ENCODE measurements around the gene CRISPLD2. TPM values are rescaled to one million over a fixed set of nuclear protein-coding genes. Genes with fewer than 3 reads are reported as not detected.
A peak's percentile ranks its signal among the peaks of the same experiment; 100 is the strongest.

Gene CRISPLD2
- total and polyA plus RNA-seq, 7 experiments from 2014 or later = 0.38 to 14.4 (median 0.82) TPM

DNA sequence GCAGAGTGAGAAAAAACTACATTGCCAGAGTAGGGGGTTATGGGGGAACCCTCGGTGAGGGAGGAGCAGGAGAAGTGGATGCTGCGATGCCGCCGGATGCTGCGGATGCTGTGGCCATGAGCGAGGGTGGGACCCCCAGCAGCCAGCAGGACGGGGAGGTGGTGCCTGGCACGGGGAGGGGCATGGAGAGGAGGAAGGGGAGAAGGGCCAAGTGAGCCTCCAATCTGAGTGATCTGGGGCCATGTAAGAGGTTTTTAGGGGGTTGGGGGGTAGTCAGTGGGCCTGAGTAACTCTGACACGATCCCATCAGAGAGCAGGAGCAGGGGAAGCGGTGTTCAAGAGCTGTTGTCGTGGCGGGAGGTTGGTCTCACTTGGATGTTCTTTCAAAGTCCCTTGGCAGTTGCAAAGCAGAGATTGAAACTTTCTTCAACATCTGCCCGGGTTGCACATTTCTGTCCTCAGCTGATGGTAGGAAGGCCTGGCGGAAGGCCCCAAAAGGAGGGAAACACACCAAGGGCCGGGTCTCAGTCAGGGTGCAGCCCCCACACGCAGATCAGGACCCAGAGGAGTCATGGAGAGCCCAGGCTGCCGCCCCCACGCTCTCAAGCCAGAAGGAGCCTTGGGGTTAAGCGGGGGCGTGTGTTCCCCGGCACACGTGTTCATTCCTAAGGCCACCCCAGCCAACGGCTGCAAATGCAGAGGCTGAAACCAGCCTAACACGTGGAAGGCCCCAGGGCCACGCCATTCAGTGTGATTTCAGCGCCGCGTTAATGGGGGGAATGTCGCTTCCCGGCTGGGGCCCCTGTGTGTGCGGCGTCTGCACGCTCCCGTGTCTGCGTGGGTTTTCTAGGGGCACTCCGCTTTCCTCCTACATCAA lies 109.9 kb downstream of the CRISPLD2 start:
- peaks cover 0 to 4% (median 0%) of the 10 kb centered on the region in 7 donors for H3K4me1 Mint-ChIP-seq
- intact Hi-C loops (cut with micrococcal nuclease) = no loop called here
- no peaks in the 10 kb centered on the region for H3K36me3 ChIP-seq (ENCODE audit: control insufficient read depth in 2 of 3, insufficient read depth in 3 of 3, low read length in 3 of 3)
- H3K4me1 ChIP-seq (ENCODE audit: control insufficient read depth in 2 of 2, insufficient read depth in 2 of 2, low read length in 2 of 2) = no peaks in the 10 kb centered on the region
- POLR2A ChIA-PET = interaction anchor here (0.6 kb wide), 1 partner anchor 37 kb away, joined by 3 read pairs; no protein-coding TSS in a partner anchor
- H3K27me3 Mint-ChIP-seq = no peaks in the 10 kb centered on the region
- no peak for ATAC-seq
- no peaks in the 10 kb centered on the region for H3K27me3 ChIP-seq (ENCODE audit: control insufficient read depth in 2 of 2, insufficient read depth in 2 of 2, low read length in 2 of 2)
- no peaks in the 10 kb centered on the region for H3K36me3 Mint-ChIP-seq
- H3K4me3 ChIP-seq (ENCODE audit: low read length) = no peak overlapping the region
- peak overlapping the region in 1 of 9 donors; percentile 81 for H3K27ac Mint-ChIP-seq
- peaks cover 0 to 5% (median 0%) of the 10 kb centered on the region in 3 experiments for H3K9me3 ChIP-seq (ENCODE audit: control insufficient read depth in 2 of 3, low read length in 3 of 3)
- peaks cover 0 to 1% (median 0%) of the 10 kb centered on the region in 11 donors for H3K9me3 Mint-ChIP-seq
- DNase-seq = no peak
- no peak overlapping the region for H3K4me3 Mint-ChIP-seq
- H3K27ac ChIP-seq (ENCODE audit: low read depth, low read length) = no peak overlapping the region
- CTCF ChIA-PET = interaction anchor here (1.3 kb wide), 1 partner anchor 23 kb away, joined by 3 read pairs; no protein-coding TSS in a partner anchor

GRCh38 chr16:84930298-84931106 lies 110.7 kb downstream of the CRISPLD2 start:
- Histone ChIP-seq H3K36me3 (ENCODE audit: control insufficient read depth in 2 of 3, insufficient read depth in 3 of 3, low read length in 3 of 3) (no peaks in the 10 kb centered on the region), H3K27me3 (ENCODE audit: control insufficient read depth in 2 of 2, insufficient read depth in 2 of 2, low read length in 2 of 2) (no peaks in the 10 kb centered on the region), H3K27ac (ENCODE audit: low read depth, low read length) (no peak overlapping the region), H3K4me1 (ENCODE audit: control insufficient read depth in 2 of 2, insufficient read depth in 2 of 2, low read length in 2 of 2) (no peaks in the 10 kb centered on the region), H3K9me3 (ENCODE audit: control insufficient read depth in 2 of 3, low read length in 3 of 3) (peaks cover 0 to 5% (median 0%) of the 10 kb centered on the region in 3 experiments), H3K4me3 (ENCODE audit: low read length) (no peak overlapping the region)
- peaks cover 0 to 4% (median 0%) of the 10 kb centered on the region in 7 donors for H3K4me1 Mint-ChIP-seq
- DNase-seq (peak in 1 of 9 donors; percentile 35), ATAC-seq (peak; percentile 51)
- H3K27ac Mint-ChIP-seq = peak overlapping the region in 1 of 9 donors; percentile 81
- no peaks in the 10 kb centered on the region for H3K27me3 Mint-ChIP-seq
- ChIA-PET CTCF (no interaction called here), POLR2A (no interaction called here)
- intact Hi-C loops (cut with micrococcal nuclease) = no loop called here
- peaks cover 0 to 1% (median 0%) of the 10 kb centered on the region in 11 donors for H3K9me3 Mint-ChIP-seq
- no peak overlapping the region for H3K4me3 Mint-ChIP-seq
- no peaks in the 10 kb centered on the region for H3K36me3 Mint-ChIP-seq

GRCh38 chr16:84931107-84931494 lies 111.3 kb downstream of the CRISPLD2 start:
- H3K36me3 Mint-ChIP-seq = no peaks in the 10 kb centered on the region

GRCh38 chr16:84931506-84931905 lies 111.7 kb downstream of the CRISPLD2 start:
- no peaks in the 10 kb centered on the region for H3K36me3 Mint-ChIP-seq
- intact Hi-C loops (cut with micrococcal nuclease) = no loop called here
- CTCF ChIA-PET = no interaction called here

More at GRCh38 chr16:84931107-84931494, 111.3 kb downstream of the CRISPLD2 start:
- Histone ChIP-seq H3K27me3 (ENCODE audit: control insufficient read depth in 2 of 2, insufficient read depth in 2 of 2, low read length in 2 of 2) (no peaks in the 10 kb centered on the region), H3K36me3 (ENCODE audit: control insufficient read depth in 2 of 3, insufficient read depth in 3 of 3, low read length in 3 of 3) (no peaks in the 10 kb centered on the region), H3K9me3 (ENCODE audit: control insufficient read depth in 2 of 3, low read length in 3 of 3) (peaks cover 0 to 5% (median 0%) of the 10 kb centered on the region in 3 experiments), H3K27ac (ENCODE audit: low read depth, low read length) (no peak overlapping the region), H3K4me1 (ENCODE audit: control insufficient read depth in 2 of 2, insufficient read depth in 2 of 2, low read length in 2 of 2) (no peaks in the 10 kb centered on the region), H3K4me3 (ENCODE audit: low read length) (no peak overlapping the region)
- H3K27me3 Mint-ChIP-seq = no peaks in the 10 kb centered on the region
- intact Hi-C loops (cut with micrococcal nuclease) = no loop called here
- DNase-seq (no peak), ATAC-seq (no peak)
- H3K4me1 Mint-ChIP-seq = peaks cover 0 to 4% (median 0%) of the 10 kb centered on the region in 7 donors
- H3K4me3 Mint-ChIP-seq = no peak overlapping the region
- H3K9me3 Mint-ChIP-seq = peaks cover 0 to 1% (median 0%) of the 10 kb centered on the region in 11 donors
- CTCF ChIA-PET = no interaction called here
- no peak overlapping the region for H3K27ac Mint-ChIP-seq
- POLR2A ChIA-PET = no interaction called here

DNA sequence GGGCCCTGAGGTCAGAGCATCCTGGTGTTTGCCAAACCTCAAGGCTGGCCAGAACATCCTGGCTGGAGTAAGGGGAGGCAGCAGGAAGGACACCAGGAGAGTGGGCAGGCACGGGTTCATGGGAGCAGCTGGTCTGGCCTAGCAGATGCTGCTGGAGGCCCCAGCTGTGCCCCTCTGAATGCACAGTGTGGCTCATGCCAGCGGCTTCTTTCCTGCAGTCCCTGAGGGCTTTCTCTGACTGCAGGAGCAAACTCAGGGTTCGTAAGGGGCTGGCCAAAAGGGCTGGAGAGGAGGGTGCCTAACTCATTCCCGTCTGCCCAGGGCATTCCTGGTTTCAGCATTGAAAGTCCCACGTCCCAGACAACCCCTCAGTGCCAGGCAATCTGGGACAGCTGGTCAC lies 112.9 kb downstream of the CRISPLD2 start:
- H3K27me3 ChIP-seq (ENCODE audit: control insufficient read depth in 2 of 2, insufficient read depth in 2 of 2, low read length in 2 of 2) = no peaks in the 10 kb centered on the region
- no peaks in the 10 kb centered on the region for H3K36me3 Mint-ChIP-seq
- H3K27me3 Mint-ChIP-seq = no peaks in the 10 kb centered on the region
- H3K4me3 Mint-ChIP-seq = no peak overlapping the region
- H3K27ac Mint-ChIP-seq = peak overlapping the region in 1 of 9 donors; percentile 42
- peaks cover 0 to 4% (median 0%) of the 10 kb centered on the region in 7 donors for H3K4me1 Mint-ChIP-seq
- no peak overlapping the region for H3K27ac ChIP-seq (ENCODE audit: low read depth, low read length)
- H3K9me3 ChIP-seq (ENCODE audit: control insufficient read depth in 2 of 3, low read length in 3 of 3) = peaks cover 0 to 5% (median 0%) of the 10 kb centered on the region in 3 experiments
- DNase-seq (no peak), ATAC-seq (no peak)
- intact Hi-C loops (cut with micrococcal nuclease) = no loop called here
- H3K9me3 Mint-ChIP-seq = peaks cover 0 to 1% (median 0%) of the 10 kb centered on the region in 11 donors
- no peak overlapping the region for H3K4me3 ChIP-seq (ENCODE audit: low read length)
- no peaks in the 10 kb centered on the region for H3K36me3 ChIP-seq (ENCODE audit: control insufficient read depth in 2 of 3, insufficient read depth in 3 of 3, low read length in 3 of 3)
- CTCF ChIA-PET = interaction anchor here (0.9 kb wide), 1 partner anchor 19 kb away, joined by 3 read pairs; no protein-coding TSS in a partner anchor
- POLR2A ChIA-PET = no interaction called here
- no peaks in the 10 kb centered on the region for H3K4me1 ChIP-seq (ENCODE audit: control insufficient read depth in 2 of 2, insufficient read depth in 2 of 2, low read length in 2 of 2)

More at GRCh38 chr16:84931506-84931905, 111.7 kb downstream of the CRISPLD2 start:
- no peaks in the 10 kb centered on the region for H3K36me3 ChIP-seq (ENCODE audit: control insufficient read depth in 2 of 3, insufficient read depth in 3 of 3, low read length in 3 of 3)
- ATAC-seq = no peak
- no peak for DNase-seq
- H3K27me3 Mint-ChIP-seq = no peaks in the 10 kb centered on the region
- peaks cover 0 to 5% (median 0%) of the 10 kb centered on the region in 3 experiments for H3K9me3 ChIP-seq (ENCODE audit: control insufficient read depth in 2 of 3, low read length in 3 of 3)
- H3K27me3 ChIP-seq (ENCODE audit: control insufficient read depth in 2 of 2, insufficient read depth in 2 of 2, low read length in 2 of 2) = no peaks in the 10 kb centered on the region
- no peak overlapping the region for H3K27ac ChIP-seq (ENCODE audit: low read depth, low read length)
- peaks cover 0 to 4% (median 0%) of the 10 kb centered on the region in 7 donors for H3K4me1 Mint-ChIP-seq
- POLR2A ChIA-PET = no interaction called here
- no peak overlapping the region for H3K27ac Mint-ChIP-seq
- peaks cover 0 to 1% (median 0%) of the 10 kb centered on the region in 11 donors for H3K9me3 Mint-ChIP-seq
- no peak overlapping the region for H3K4me3 Mint-ChIP-seq
- no peak overlapping the region for H3K4me3 ChIP-seq (ENCODE audit: low read length)
- H3K4me1 ChIP-seq (ENCODE audit: control insufficient read depth in 2 of 2, insufficient read depth in 2 of 2, low read length in 2 of 2) = no peaks in the 10 kb centered on the region

GRCh38 chr16:84933774-84934631 lies 114.2 kb downstream of the CRISPLD2 start:
- H3K4me1 ChIP-seq (ENCODE audit: control insufficient read depth in 2 of 2, insufficient read depth in 2 of 2, low read length in 2 of 2) = no peaks in the 10 kb centered on the region
- Mint-ChIP-seq H3K9me3 (peaks cover 0 to 1% (median 0%) of the 10 kb centered on the region in 11 donors), H3K4me1 (peaks cover 0 to 4% (median 0%) of the 10 kb centered on the region in 7 donors), H3K4me3 (no peak overlapping the region), H3K27ac (no peak overlapping the region), H3K36me3 (no peaks in the 10 kb centered on the region), H3K27me3 (peaks cover 0 to 2% (median 0%) of the 10 kb centered on the region in 5 donors)
- H3K4me3 ChIP-seq (ENCODE audit: low read length) = no peak overlapping the region
- CTCF ChIA-PET = no interaction called here
- peaks cover 0 to 5% (median 0%) of the 10 kb centered on the region in 3 experiments for H3K9me3 ChIP-seq (ENCODE audit: control insufficient read depth in 2 of 3, low read length in 3 of 3)
- intact Hi-C loops (cut with micrococcal nuclease) = no loop called here
- no peak for ATAC-seq
- no peaks in the 10 kb centered on the region for H3K36me3 ChIP-seq (ENCODE audit: control insufficient read depth in 2 of 3, insufficient read depth in 3 of 3, low read length in 3 of 3)
- no peak for DNase-seq
- H3K27me3 ChIP-seq (ENCODE audit: control insufficient read depth in 2 of 2, insufficient read depth in 2 of 2, low read length in 2 of 2) = no peaks in the 10 kb centered on the region
- H3K27ac ChIP-seq (ENCODE audit: low read depth, low read length) = no peak overlapping the region
- POLR2A ChIA-PET = interaction anchor here (0.8 kb wide), 1 partner anchor 26 kb away, joined by 3 read pairs; no protein-coding TSS in a partner anchor

All from naive thymus-derived CD4-positive, alpha-beta T cell (primary cell).